ENCODE data around the gene FLNB. TPM values are rescaled to one million over a fixed set of nuclear protein-coding genes. Genes with fewer than 3 reads are reported as not detected.

Gene FLNB
- total RNA-seq, 1 experiment from 2014 or later, result 309 TPM

- intact Hi-C loops (cut with micrococcal nuclease; ENCODE audit: unreplicated experiment) (no loop called here), in situ Hi-C loops (cut with HindIII; ENCODE audit: low pct_unique_long_range_greater_than_20kb, low sequenced_read_pairs) (no loop called here)
- peaks cover 66% of the 10 kb centered on the region for H3K4me1 ChIP-seq (ENCODE audit: control insufficient read depth, insufficient read depth, low read length)
- no peaks in the 10 kb centered on the region for H3K27me3 ChIP-seq (ENCODE audit: control insufficient read depth, insufficient read depth, low read length)
- peaks cover 11% of the 10 kb centered on the region for H3K36me3 ChIP-seq (ENCODE audit: control insufficient read depth, insufficient read depth, low read length)
- no peaks in the 10 kb centered on the region for H3K9me3 ChIP-seq (ENCODE audit: control insufficient read depth, insufficient read depth, low read depth, low read length)
- ATAC-seq, result peak; percentile 76
- ChIA-PET POLR2A (no interaction called here), CTCF (interaction anchor here (0.7 kb wide), 1 partner anchor 10 kb away, joined by 3 read pairs; no protein-coding TSS in a partner anchor)
- DNase-seq (ENCODE audit: low read depth, low spot score), result peak; percentile 72
- peak; percentile 37; the same call in 1 of the 2 replicates for TF ChIP-seq POLR2AphosphoS5 (IDR thresholded peaks at IDR 0.05; ENCODE audit: low read depth, low read length)
- TF ChIP-seq REST (IDR thresholded peaks at IDR 0.05; ENCODE audit: insufficient read depth in 1 of 2, low read depth in 2 of 2, low read length in 1 of 2), result 0 out of 4 replicates have a peak, but pooled peaks of 1 of the 2 experiments have one; percentile 14
- TF ChIP-seq TCF7L2 (IDR thresholded peaks at IDR 0.05; ENCODE audit: low read depth, low read length), result no peak
- no TSS peak for BruUV-seq (replicated peaks)
- 0 out of 4 replicates have a peak overlapping the region, but pooled peaks of 1 of the 2 experiments have one; percentile 1 for H3K4me3 ChIP-seq (ENCODE audit: low read depth in 2 of 2, low read length in 2 of 2)
- peak overlapping the region; percentile 84 for H3K27ac ChIP-seq (ENCODE audit: low read length)
Observed at GRCh38 chr3:58164199-58164879, 156.1 kb downstream of the FLNB start.

- BruUV-seq (replicated peaks), result no TSS peak
- no peaks in the 10 kb centered on the region for H3K27me3 ChIP-seq (ENCODE audit: control insufficient read depth, insufficient read depth, low read length)
- TF ChIP-seq POLR2AphosphoS5 (IDR thresholded peaks at IDR 0.05; ENCODE audit: low read depth, low read length), result no peak
- TF ChIP-seq SIN3A (IDR thresholded peaks at IDR 0.05; ENCODE audit: borderline replicate concordance, insufficient read depth, low read depth, low read length), result no peak
- no peak for TF ChIP-seq TCF7L2 (IDR thresholded peaks at IDR 0.05; ENCODE audit: low read depth, low read length)
- no peak for TF ChIP-seq CTCF (IDR thresholded peaks at IDR 0.05)
- TF ChIP-seq REST (IDR thresholded peaks at IDR 0.05; ENCODE audit: insufficient read depth in 1 of 2, low read depth in 2 of 2, low read length in 1 of 2), result no peak
- ChIA-PET CTCF (interaction anchor here (0.6 to 0.9 kb wide), 2 partner anchors 10 to 33 kb away, joined by 3 read pairs; no protein-coding TSS in a partner anchor), POLR2A (no interaction called here)
- H3K4me3 ChIP-seq (ENCODE audit: low read depth in 2 of 2, low read length in 2 of 2), result peak overlapping the region in 1 of 2 experiments; percentile 24; a peak in 1 of 4 replicates
- H3K4me1 ChIP-seq (ENCODE audit: control insufficient read depth, insufficient read depth, low read length), result peaks cover 61% of the 10 kb centered on the region
- no peak for DNase-seq (ENCODE audit: low read depth, low spot score)
- no peaks in the 10 kb centered on the region for H3K9me3 ChIP-seq (ENCODE audit: control insufficient read depth, insufficient read depth, low read depth, low read length)
- intact Hi-C loops (cut with micrococcal nuclease; ENCODE audit: unreplicated experiment) (no loop called here), in situ Hi-C loops (cut with HindIII; ENCODE audit: low pct_unique_long_range_greater_than_20kb, low sequenced_read_pairs) (no loop called here)
- peak; percentile 19 for ATAC-seq
- peak overlapping the region; percentile 84 for H3K27ac ChIP-seq (ENCODE audit: low read length)
- peaks cover 11% of the 10 kb centered on the region for H3K36me3 ChIP-seq (ENCODE audit: control insufficient read depth, insufficient read depth, low read length)
Observed at GRCh38 chr3:58164906-58165821, 156.9 kb downstream of the FLNB start.

Data from Panc1 (cell line).